Nephron (organoid): ENCODE data around the gene HEXIM1.

ENCODE experiments used
- H3K27ac Mint-ChIP-seq, 3 experiments: 2 replicates each; pipeline ENCODE4 v1.8.0; 2020; ENCODE audit warnings: mixed read lengths in 3 of 3, mild to moderate bottlenecking in 2 of 3, moderate library complexity in 1 of 3
- H3K27me3 Mint-ChIP-seq: 2 replicates; pipeline ENCODE4 v1.8.0; 2021; ENCODE audit warnings: low read depth, mild to moderate bottlenecking, moderate library complexity, mixed read lengths
- H3K36me3 Mint-ChIP-seq: 2 replicates; pipeline ENCODE4 v1.8.0; 2020; ENCODE audit warnings: low read depth, mixed read lengths
- H3K4me1 Mint-ChIP-seq: 2 replicates; pipeline ENCODE4 v1.8.0; 2020; ENCODE audit warnings: mixed read lengths
- H3K4me3 Mint-ChIP-seq, 3 experiments: 2 replicates each; pipeline ENCODE4 v1.8.0; 2020; ENCODE audit warnings: mild to moderate bottlenecking in 3 of 3, mixed read lengths in 3 of 3, moderate library complexity in 2 of 3
- H3K9me3 Mint-ChIP-seq: 2 replicates; pipeline ENCODE4 v1.8.0; 2020; ENCODE audit warnings: mixed read lengths
- TF ChIP-seq, protein P1 (sequence below), 3 experiments: fragments of 200-600 bp; sonication (generic); IDR thresholded peaks; one replicate each; pipeline ENCODE4 v1.5.0; 2021; ENCODE audit warnings: antibody characterized with exemption in 3 of 3; ENCODE audit not compliant: unreplicated experiment in 3 of 3

Gene HEXIM1

DNA sequence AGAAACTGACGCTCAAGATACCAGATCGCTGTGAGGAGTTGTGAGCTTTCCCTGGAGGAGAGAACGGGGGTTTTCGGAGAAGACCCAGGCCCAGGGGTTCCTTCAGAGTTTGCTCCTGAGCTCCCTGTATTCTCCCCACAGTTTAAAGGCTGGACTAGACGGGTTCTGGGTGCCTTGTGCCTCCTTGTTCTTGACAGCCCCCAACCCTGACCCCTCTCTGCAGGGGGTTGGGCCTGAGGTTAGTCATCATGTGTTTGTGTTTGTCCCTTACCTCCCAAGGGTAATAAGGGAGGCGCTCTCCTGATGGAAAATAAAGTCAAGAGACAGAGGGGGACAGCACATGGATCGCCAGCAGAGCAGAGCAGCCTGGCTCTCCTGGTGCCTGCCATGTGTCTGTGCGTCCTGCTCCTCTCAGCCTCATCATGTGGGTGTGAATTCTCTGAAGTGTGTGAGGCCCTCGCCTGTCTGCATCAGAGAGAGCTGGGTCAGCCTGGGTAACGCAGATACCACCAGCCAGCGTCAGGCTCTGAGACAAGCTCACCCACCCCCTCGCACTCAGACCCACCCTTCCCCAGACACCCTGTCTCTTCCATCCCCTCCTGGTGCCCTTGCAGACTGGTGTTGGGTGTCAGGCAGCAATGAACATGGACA lies 22.1 kb downstream of the HEXIM1 start:
- TF ChIP-seq, protein P1, sequence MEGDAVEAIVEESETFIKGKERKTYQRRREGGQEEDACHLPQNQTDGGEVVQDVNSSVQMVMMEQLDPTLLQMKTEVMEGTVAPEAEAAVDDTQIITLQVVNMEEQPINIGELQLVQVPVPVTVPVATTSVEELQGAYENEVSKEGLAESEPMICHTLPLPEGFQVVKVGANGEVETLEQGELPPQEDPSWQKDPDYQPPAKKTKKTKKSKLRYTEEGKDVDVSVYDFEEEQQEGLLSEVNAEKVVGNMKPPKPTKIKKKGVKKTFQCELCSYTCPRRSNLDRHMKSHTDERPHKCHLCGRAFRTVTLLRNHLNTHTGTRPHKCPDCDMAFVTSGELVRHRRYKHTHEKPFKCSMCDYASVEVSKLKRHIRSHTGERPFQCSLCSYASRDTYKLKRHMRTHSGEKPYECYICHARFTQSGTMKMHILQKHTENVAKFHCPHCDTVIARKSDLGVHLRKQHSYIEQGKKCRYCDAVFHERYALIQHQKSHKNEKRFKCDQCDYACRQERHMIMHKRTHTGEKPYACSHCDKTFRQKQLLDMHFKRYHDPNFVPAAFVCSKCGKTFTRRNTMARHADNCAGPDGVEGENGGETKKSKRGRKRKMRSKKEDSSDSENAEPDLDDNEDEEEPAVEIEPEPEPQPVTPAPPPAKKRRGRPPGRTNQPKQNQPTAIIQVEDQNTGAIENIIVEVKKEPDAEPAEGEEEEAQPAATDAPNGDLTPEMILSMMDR (IDR thresholded peaks at IDR 0.05; ENCODE audit: unreplicated experiment in 3 of 3), result no peak
- Mint-ChIP-seq H3K4me3 (no peak overlapping the region), H3K27me3 (no peaks in the 10 kb centered on the region), H3K27ac (peak overlapping the region; percentile 99), H3K9me3 (no peaks in the 10 kb centered on the region), H3K4me1 (peaks cover 45% of the 10 kb centered on the region), H3K36me3 (peaks cover 24% of the 10 kb centered on the region)

DNA sequence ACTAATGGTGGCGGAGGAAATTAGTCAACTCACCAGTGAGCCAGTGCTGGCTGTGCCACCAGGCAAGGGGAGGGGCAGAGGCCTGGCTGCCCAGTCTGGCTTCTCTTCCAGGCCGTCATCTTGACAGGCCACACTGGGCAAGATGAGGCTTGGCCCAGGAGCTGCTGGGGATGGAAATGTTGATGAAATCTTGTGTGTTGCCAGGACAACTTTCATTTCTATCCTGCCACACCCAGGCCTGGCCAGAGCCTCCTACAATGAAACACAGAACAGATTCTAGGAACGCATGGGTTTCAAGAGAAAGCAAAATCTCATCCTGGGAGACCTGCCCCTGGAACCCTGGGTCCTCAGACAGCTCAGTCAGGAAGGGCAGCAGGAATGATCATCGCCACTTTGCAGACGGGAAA lies 22.7 kb downstream of the HEXIM1 start:
- H3K9me3 Mint-ChIP-seq, result no peaks in the 10 kb centered on the region
- H3K27ac Mint-ChIP-seq, result peak overlapping the region; percentile 99
- peaks cover 23% of the 10 kb centered on the region for H3K36me3 Mint-ChIP-seq
- H3K4me1 Mint-ChIP-seq, result peaks cover 48% of the 10 kb centered on the region
- H3K4me3 Mint-ChIP-seq, result peak overlapping the region in 2 of 3 experiments; percentile 42 to 61
- TF ChIP-seq, protein P1 (IDR thresholded peaks at IDR 0.05; ENCODE audit: unreplicated experiment in 3 of 3), result no peak
- H3K27me3 Mint-ChIP-seq, result no peaks in the 10 kb centered on the region

DNA sequence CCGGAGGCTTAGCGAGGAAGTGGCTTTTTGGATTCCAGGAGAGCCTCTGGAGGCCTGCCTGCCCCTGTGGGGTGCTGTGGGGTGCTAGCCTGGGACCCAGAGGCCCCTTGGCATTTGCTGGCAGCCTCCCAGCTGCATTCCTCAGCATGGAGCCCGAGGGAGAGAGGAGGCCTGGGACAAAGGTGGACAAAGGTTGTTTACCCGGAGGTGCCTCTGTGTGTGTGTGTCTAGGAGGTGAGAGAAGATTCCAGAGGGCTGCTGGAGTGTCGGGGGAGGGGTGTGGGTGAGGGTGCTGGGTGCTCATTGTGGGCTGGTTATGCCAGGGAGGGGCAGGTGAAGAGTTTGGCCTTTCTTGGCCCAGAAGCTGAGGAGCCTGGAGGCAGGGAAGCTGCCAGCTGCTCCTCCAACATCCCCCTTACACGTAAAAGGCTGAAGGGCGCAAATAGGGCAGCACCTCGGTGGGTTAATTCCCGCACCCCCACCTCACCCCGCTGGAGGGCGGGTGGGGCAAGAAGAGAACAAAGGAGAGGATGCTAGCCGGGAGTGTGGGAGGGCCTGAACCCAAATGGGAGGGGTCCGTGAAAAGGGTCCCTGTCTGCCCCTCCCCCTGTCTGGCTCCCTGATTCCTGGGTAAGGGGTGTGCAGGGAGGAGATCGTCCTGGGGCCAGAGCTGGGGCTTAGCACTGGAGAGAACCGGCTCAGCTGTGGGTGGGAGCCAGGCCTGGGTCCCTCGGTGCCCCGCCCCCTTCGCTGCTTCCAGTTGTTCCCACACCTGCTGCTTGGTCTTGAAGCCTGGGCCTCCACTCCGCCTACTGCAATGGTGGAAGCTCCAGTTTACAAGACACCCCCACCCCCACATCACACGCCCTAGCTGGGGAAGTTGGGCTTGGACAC lies 23.3 kb downstream of the HEXIM1 start:
- H3K4me1 Mint-ChIP-seq, result peaks cover 49% of the 10 kb centered on the region
- peak overlapping the region; percentile 99 for H3K27ac Mint-ChIP-seq
- no peaks in the 10 kb centered on the region for H3K27me3 Mint-ChIP-seq
- peak overlapping the region; percentile 50 to 71 (median 61) for H3K4me3 Mint-ChIP-seq
- TF ChIP-seq, protein P1 (IDR thresholded peaks at IDR 0.05; ENCODE audit: unreplicated experiment in 3 of 3), result no peak
- H3K9me3 Mint-ChIP-seq, result no peaks in the 10 kb centered on the region
- peaks cover 19% of the 10 kb centered on the region for H3K36me3 Mint-ChIP-seq

DNA sequence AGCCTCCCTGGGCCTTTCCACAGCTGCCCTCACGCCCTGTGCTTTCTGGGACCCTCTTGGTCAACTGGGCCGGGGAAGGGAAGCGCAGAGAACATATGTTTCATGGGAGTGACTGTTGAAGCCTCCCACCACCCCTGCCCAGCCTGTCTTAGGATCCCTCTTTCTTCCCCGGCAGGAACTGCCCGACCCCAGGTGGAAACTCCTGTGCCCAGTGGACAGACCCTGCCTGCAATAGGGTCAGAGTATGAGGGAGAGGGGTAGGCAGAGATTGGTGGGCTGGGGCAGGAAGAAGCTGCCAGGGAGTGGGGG lies 23.9 kb downstream of the HEXIM1 start:
- H3K27ac Mint-ChIP-seq, result peak overlapping the region; percentile 99
- H3K4me1 Mint-ChIP-seq, result peaks cover 49% of the 10 kb centered on the region
- TF ChIP-seq, protein P1 (IDR thresholded peaks at IDR 0.05; ENCODE audit: unreplicated experiment in 3 of 3), result no peak
- peaks cover 19% of the 10 kb centered on the region for H3K36me3 Mint-ChIP-seq
- peak overlapping the region; percentile 19 to 71 (median 50) for H3K4me3 Mint-ChIP-seq
- no peaks in the 10 kb centered on the region for H3K27me3 Mint-ChIP-seq
- H3K9me3 Mint-ChIP-seq, result no peaks in the 10 kb centered on the region

DNA sequence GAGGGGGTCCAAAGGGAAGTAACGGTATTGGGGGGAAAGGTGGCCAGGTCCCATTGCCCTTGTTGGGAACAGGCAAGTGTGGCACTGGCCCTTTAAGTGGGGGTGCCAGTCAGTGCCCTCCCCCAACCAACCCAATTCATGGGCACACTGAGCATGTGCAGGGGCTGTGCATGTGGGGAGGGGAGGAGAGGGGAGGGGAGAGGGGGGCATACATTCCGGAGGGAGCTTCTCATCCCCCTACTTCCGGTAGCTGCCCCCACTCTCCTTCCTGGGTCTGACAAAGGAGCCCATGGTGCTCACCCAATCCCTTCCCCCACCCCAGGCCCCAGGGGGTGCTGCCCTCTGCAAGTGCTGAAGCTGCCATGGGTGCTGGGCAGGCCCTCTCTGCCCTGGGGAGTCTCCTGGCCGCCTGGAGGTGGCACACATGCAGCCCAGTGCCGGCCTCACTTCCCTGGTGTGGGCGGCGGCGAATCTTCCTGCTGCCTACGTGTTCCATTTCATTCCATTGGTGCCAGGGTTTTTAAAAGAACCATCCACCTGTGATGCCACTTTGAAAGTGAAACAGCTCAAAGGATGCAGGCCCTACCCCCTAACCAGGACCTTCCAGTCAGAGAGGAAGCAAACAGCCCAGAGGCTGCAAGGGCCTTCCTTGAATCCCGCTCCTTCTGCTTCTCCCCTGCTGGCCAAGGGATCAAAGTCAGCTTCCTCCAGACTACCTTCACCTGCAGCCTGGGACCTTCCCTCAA lies 24.4 kb downstream of the HEXIM1 start:
- Mint-ChIP-seq H3K4me1 (peaks cover 49% of the 10 kb centered on the region), H3K36me3 (peaks cover 19% of the 10 kb centered on the region), H3K9me3 (no peaks in the 10 kb centered on the region), H3K27ac (peak overlapping the region; percentile 99), H3K4me3 (peak overlapping the region; percentile 19 to 71 (median 63)), H3K27me3 (no peaks in the 10 kb centered on the region)
- TF ChIP-seq, protein P1 (IDR thresholded peaks at IDR 0.05; ENCODE audit: unreplicated experiment in 3 of 3), result no peak
